Smooth muscle cell (in vitro differentiated cells): Measurements from ENCODE around the gene PPFIA1. TPM values are rescaled to one million over a fixed set of nuclear protein-coding genes. Genes with fewer than 3 reads are reported as not detected.

Experiments
- DNase-seq: peaks from one replicate; lab custom pipeline; 2025; ENCODE audit not compliant: unreplicated experiment; lab: John Stamatoyannopoulos, UW
- H2AFZ ChIP-seq: fragments of 200-600 bp; sonication (generic); 2 replicates; pipeline ENCODE4 v1.6.0; 2016; ENCODE audit warnings: antibody characterized with exemption, low read depth, mild to moderate bottlenecking
- H3F3A ChIP-seq: fragments of 200-600 bp; sonication (generic); 2 replicates; pipeline ENCODE4 v1.6.0; 2017; ENCODE audit warnings: antibody characterized with exemption, low read depth
- H3K27ac ChIP-seq: fragments of 200-600 bp; sonication (generic); 2 replicates; pipeline ENCODE4 v1.5.1; 2016; ENCODE audit warnings: low read depth, mild to moderate bottlenecking
- H3K27me3 ChIP-seq: fragments of 200-600 bp; sonication (generic); 2 replicates; pipeline ENCODE4 v1.6.1; 2016; ENCODE audit warnings: low read depth, mild to moderate bottlenecking
- H3K36me3 ChIP-seq: fragments of 200-600 bp; sonication (generic); 2 replicates; pipeline ENCODE4 v1.5.1; 2016; ENCODE audit warnings: low read depth
- H3K4me1 ChIP-seq: fragments of 200-600 bp; sonication (generic); 2 replicates; pipeline ENCODE4 v1.5.1; 2016; ENCODE audit warnings: low read depth
- H3K4me2 ChIP-seq: fragments of 200-600 bp; sonication (generic); 2 replicates; pipeline ENCODE4 v1.6.0; 2016; ENCODE audit warnings: mild to moderate bottlenecking
- H3K4me3 ChIP-seq: fragments of 200-600 bp; sonication (generic); 2 replicates; pipeline ENCODE4 v1.5.1; 2016; ENCODE audit warnings: mild to moderate bottlenecking
- H3K79me2 ChIP-seq: fragments of 200-600 bp; sonication (generic); 2 replicates; pipeline ENCODE4 v1.6.0; 2016; ENCODE audit warnings: low read depth, mild to moderate bottlenecking
- H3K9ac ChIP-seq: fragments of 200-600 bp; sonication (generic); 2 replicates; pipeline ENCODE4 v1.6.0; 2016; ENCODE audit warnings: low read depth
- H3K9me3 ChIP-seq: fragments of 200-600 bp; sonication (generic); replicated peaks from 2 replicates; pipeline ENCODE4 v1.5.1; 2016; ENCODE audit warnings: low read depth
- H4K20me1 ChIP-seq: fragments of 200-600 bp; sonication (generic); 2 replicates; pipeline ENCODE4 v1.6.0; 2016; ENCODE audit warnings: low read depth
- WGBS: methylation state at CpG from one replicate; pipeline ENCODE4 v1.1.7; 2016; ENCODE audit warnings: low lambda C conversion rate; 5-methylcytosine and 5-hydroxymethylcytosine counted together
- polyA plus RNA-seq: library from polyadenylated mRNA; unstranded; fragments of >200 nt; fragmentation: Nextera tagmentation; extraction: Ambion mirVana; gene quantifications from 2 replicates; pipeline ENCODE4 v1.2.1, GENCODE V29; 2016
- total RNA-seq: library from RNA; depleted of rRNA; stranded (reverse); fragments of >200 nt; gene quantifications from 2 replicates; pipeline ENCODE4 v1.2.3, GENCODE V29; 2014
- TF ChIP-seq, protein P1 (sequence below): fragments of 200-600 bp; sonication (generic); IDR thresholded peaks from 2 replicates; pipeline ENCODE4 v1.5.1; 2017; ENCODE audit warnings: borderline replicate concordance, mild to moderate bottlenecking, antibody characterized with exemption; ENCODE audit not compliant: insufficient read depth, poor library complexity, severe bottlenecking

The PPFIA1 gene
- total and polyA plus RNA-seq, 2 experiments from 2014 or later = 23.8 to 48.2 TPM

DNA sequence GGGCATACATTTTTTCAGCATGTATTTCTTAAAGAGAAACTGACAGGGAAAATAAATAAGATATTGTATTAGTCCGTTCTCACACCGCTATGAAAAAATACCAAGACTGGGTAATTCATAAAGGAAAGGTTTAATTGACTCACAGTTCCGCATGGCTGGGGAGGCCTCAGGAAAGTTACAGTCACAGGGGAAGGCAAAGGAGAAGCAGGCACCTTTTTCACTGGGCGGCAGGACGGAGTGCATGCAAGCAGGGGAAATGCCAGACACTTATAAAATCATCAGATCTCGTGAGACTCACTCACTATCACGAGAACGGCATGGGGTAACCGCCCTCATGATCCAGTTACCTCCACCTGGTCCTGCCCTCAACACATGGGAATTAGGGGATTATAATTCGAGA, 44.2 kb downstream of the PPFIA1 start:
- H3K79me2 ChIP-seq = peaks cover 30% of the 10 kb centered on the region
- no peak overlapping the region for H2AFZ ChIP-seq
- TF ChIP-seq, protein P1, sequence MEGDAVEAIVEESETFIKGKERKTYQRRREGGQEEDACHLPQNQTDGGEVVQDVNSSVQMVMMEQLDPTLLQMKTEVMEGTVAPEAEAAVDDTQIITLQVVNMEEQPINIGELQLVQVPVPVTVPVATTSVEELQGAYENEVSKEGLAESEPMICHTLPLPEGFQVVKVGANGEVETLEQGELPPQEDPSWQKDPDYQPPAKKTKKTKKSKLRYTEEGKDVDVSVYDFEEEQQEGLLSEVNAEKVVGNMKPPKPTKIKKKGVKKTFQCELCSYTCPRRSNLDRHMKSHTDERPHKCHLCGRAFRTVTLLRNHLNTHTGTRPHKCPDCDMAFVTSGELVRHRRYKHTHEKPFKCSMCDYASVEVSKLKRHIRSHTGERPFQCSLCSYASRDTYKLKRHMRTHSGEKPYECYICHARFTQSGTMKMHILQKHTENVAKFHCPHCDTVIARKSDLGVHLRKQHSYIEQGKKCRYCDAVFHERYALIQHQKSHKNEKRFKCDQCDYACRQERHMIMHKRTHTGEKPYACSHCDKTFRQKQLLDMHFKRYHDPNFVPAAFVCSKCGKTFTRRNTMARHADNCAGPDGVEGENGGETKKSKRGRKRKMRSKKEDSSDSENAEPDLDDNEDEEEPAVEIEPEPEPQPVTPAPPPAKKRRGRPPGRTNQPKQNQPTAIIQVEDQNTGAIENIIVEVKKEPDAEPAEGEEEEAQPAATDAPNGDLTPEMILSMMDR = no peak
- peaks cover 87% of the 10 kb centered on the region for H4K20me1 ChIP-seq
- no peaks in the 10 kb centered on the region for H3K4me1 ChIP-seq
- H3K27ac ChIP-seq = no peak overlapping the region
- no peaks in the 10 kb centered on the region for H3K9me3 ChIP-seq
- no peaks in the 10 kb centered on the region for H3F3A ChIP-seq
- H3K9ac ChIP-seq = no peak overlapping the region
- no peak overlapping the region for H3K4me2 ChIP-seq
- no peaks in the 10 kb centered on the region for H3K27me3 ChIP-seq
- WGBS = 88% methylated on average over 10 of the region's 10 CpGs
- no peak overlapping the region for H3K4me3 ChIP-seq
- DNase-seq = no peak
- H3K36me3 ChIP-seq = no peaks in the 10 kb centered on the region

DNA sequence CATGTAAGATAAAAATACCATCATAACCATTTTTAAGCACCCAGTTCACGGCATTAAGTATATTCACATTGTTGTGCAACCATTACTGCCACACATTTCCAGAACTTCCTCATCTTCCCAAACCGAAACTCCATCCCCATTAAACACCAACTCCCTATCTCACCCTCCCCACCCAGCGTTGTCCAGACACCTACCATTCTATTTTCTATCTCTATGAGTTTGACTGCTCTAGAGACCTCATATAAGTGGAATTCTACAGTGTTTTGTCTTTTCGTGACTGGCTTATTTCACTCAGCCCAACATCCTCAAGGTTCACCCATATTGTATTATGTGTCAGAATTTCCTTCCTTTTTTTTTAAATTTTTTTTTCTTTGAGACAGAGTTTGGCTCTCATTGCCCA, 45.2 kb downstream of the PPFIA1 start:
- WGBS = 99% methylated on average over 4 of the region's 4 CpGs
- Histone ChIP-seq H3K4me3 (no peak overlapping the region), H3K9ac (no peak overlapping the region), H3K9me3 (no peaks in the 10 kb centered on the region), H2AFZ (no peak overlapping the region), H3F3A (no peaks in the 10 kb centered on the region), H3K27ac (no peak overlapping the region), H4K20me1 (peaks cover 83% of the 10 kb centered on the region), H3K36me3 (no peaks in the 10 kb centered on the region), H3K27me3 (no peaks in the 10 kb centered on the region), H3K4me2 (no peak overlapping the region), H3K4me1 (no peaks in the 10 kb centered on the region), H3K79me2 (peaks cover 22% of the 10 kb centered on the region)
- TF ChIP-seq, protein P1 = no peak
- no peak for DNase-seq

DNA sequence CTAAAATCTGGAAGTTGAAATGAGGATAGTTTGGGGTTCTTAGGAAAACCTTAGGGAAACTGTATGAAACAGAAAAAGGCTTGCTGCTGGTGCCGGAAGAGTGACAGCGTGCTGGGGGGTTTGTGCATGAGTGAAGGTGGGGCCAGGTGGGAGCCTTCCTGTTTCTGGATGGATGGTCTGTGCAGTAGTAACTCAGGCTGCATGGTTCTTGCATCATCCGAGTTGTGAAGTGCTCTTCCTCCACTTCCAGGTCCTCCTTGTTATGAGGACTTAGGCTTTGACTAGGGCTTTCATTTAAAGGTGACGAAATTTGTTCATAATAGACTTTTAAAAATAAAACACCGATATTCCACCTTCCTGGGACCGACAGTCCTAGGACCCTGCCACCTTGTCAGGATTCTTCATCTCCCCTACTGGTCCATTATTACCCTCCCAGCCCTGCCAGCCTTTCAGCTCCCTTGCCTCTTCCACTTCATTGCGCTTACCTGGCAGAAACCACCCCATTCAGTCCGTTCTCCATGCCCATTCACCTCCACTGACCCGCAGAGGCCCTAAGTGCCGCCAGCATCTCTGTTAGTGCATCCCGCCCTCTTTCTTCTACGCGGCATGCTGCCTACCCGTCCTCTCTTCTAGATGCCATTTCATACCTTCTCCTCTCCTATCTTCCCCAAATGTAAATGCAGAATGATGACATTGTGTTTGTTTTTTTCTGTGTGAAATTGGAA, 47.3 kb downstream of the PPFIA1 start:
- no peaks in the 10 kb centered on the region for H3K9me3 ChIP-seq
- H2AFZ ChIP-seq = no peak overlapping the region
- no peak for DNase-seq
- peaks cover 5% of the 10 kb centered on the region for H3K4me1 ChIP-seq
- no peak overlapping the region for H3K27ac ChIP-seq
- H3K4me2 ChIP-seq = no peak overlapping the region
- H3F3A ChIP-seq = no peaks in the 10 kb centered on the region
- peaks cover 77% of the 10 kb centered on the region for H4K20me1 ChIP-seq
- 96% methylated on average over 14 of the region's 14 CpGs for WGBS
- TF ChIP-seq, protein P1 = no peak
- no peak overlapping the region for H3K9ac ChIP-seq
- no peak overlapping the region for H3K4me3 ChIP-seq
- H3K27me3 ChIP-seq = no peaks in the 10 kb centered on the region
- peaks cover 29% of the 10 kb centered on the region for H3K79me2 ChIP-seq
- no peaks in the 10 kb centered on the region for H3K36me3 ChIP-seq
